HCT116 (cell line): Measurements from ENCODE around the gene CAMKMT. TPM values are rescaled to one million over a fixed set of nuclear protein-coding genes. Genes with fewer than 3 reads are reported as not detected.

Experiments
- ATAC-seq: fragments of 200-7000 bp; cut with Tn5 transposase; 2 replicates; pipeline ENCODE4 v1.9.1; 2020; ENCODE audit warnings: mild to moderate bottlenecking, moderate library complexity
- BruUV-seq: library from RNA; stranded (reverse); fragments of 400-500 nt; replicated peaks from 2 replicates; lab custom pipeline; 2021; lab: Mats Ljungman, UMichigan
- CTCF ChIA-PET: fragments of 300-600 bp; sonication (Branson Sonifier 250); formaldehyde crosslinking; loops from one replicate; lab custom pipeline; 2021; ENCODE audit warnings: antibody characterized with exemption; lab: Charles Lee
- POLR2A ChIA-PET: fragments of 300-600, 350-600 bp; sonication (Branson Sonifier 250); formaldehyde crosslinking; loops from one replicate; lab custom pipeline; 2021; ENCODE audit warnings: antibody characterized with exemption; lab: Charles Lee
- RAD21 ChIA-PET, 2 experiments: fragments of 300-600 bp; sonication (Branson Sonifier 250); formaldehyde crosslinking; loops; one replicate each; lab custom pipeline; 2023; ENCODE audit warnings: low total read pairs in 2 of 2; ENCODE audit not compliant: uncharacterized antibody in 2 of 2, unreplicated experiment in 2 of 2, low non-redundant PET in 1 of 2; lab: Charles Lee
- DNase-seq: peaks from one replicate; pipeline ENCODE4 v3.0.0-alpha.2; 2010; ENCODE audit warnings: low read depth, low spot score
- H2AFZ ChIP-seq: fragments of 200-600 bp; shearing (Covaris generic), sonication (generic); 2 replicates; pipeline ENCODE4 v1.6.1; 2017; ENCODE audit warnings: low read depth, mixed run types, mixed read lengths, antibody characterized with exemption, low read length; ENCODE audit not compliant: poor library complexity, severe bottlenecking
- H3K27ac ChIP-seq: 2 replicates; pipeline ENCODE4 v1.5.1; 2012; ENCODE audit warnings: low read depth, low read length
- H3K27me3 ChIP-seq: fragments of 200-600 bp; sonication (generic); 2 replicates; pipeline ENCODE4 v1.6.1; 2016; ENCODE audit warnings: mixed run types, low read length, mixed read lengths; ENCODE audit not compliant: insufficient read depth
- H3K36me3 ChIP-seq, 2 experiments: fragments of 200-500 bp in 1 of 2; fragments of 200-600 bp in 1 of 2; sonication (Bioruptor generic) in 1 of 2; sonication (generic) in 1 of 2; 2 replicates each; pipeline versions ENCODE4 v1.5.1 to v1.6.1; 2014 to 2016; ENCODE audit warnings: low read length in 2 of 2, inconsistent platforms in 1 of 2, mixed read lengths in 1 of 2, mixed run types in 1 of 2; ENCODE audit not compliant: insufficient read depth in 2 of 2, control insufficient read depth in 1 of 2
- H3K4me1 ChIP-seq, 2 experiments: fragments of 200-600 bp in 1 of 2; sonication (generic) in 1 of 2; 2 replicates each; pipeline versions ENCODE4 v1.5.1 to v1.6.1; 2012 to 2017; ENCODE audit warnings: low read length in 2 of 2, inconsistent platforms in 1 of 2, mild to moderate bottlenecking in 1 of 2, mixed read lengths in 1 of 2, mixed run types in 1 of 2, moderate library complexity in 1 of 2; ENCODE audit not compliant: insufficient read depth in 2 of 2, control insufficient read depth in 1 of 2
- H3K4me2 ChIP-seq: fragments of 200-600 bp; sonication (generic); 2 replicates; pipeline ENCODE4 v1.6.1; 2017; ENCODE audit warnings: mixed run types, low read length, mixed read lengths
- H3K4me3 ChIP-seq, 2 experiments: fragments of 200-600 bp in 1 of 2; sonication (generic) in 1 of 2; replicated peaks in 1 of 2; 2 replicates each; pipeline ENCODE4 v1.5.1; 2011 to 2016; ENCODE audit warnings: low read length in 2 of 2, control low read depth in 1 of 2, low read depth in 1 of 2, mild to moderate bottlenecking in 1 of 2, mixed read lengths in 1 of 2, mixed run types in 1 of 2
- H3K79me2 ChIP-seq: fragments of 200-600 bp; sonication (generic); 2 replicates; pipeline ENCODE4 v1.6.1; 2017; ENCODE audit warnings: mild to moderate bottlenecking, mixed run types, low read length, moderate library complexity, mixed read lengths; ENCODE audit not compliant: insufficient read depth
- H3K9ac ChIP-seq: fragments of 200-600 bp; sonication (generic); 2 replicates; pipeline ENCODE4 v1.6.1; 2016; ENCODE audit warnings: low read length, mixed read lengths
- H3K9me2 ChIP-seq: fragments of 200-600 bp; sonication (generic), shearing (Covaris generic); 2 replicates; pipeline ENCODE4 v1.6.1; 2017; ENCODE audit warnings: mixed run types, mild to moderate bottlenecking, moderate library complexity; ENCODE audit not compliant: insufficient read depth
- H3K9me3 ChIP-seq, 2 experiments: fragments of 200-500 bp in 1 of 2; fragments of 200-600 bp in 1 of 2; sonication (Bioruptor generic) in 1 of 2; sonication (generic) in 1 of 2; 2 replicates each; pipeline ENCODE4 v1.6.1; 2014 to 2017; ENCODE audit warnings: low read length in 2 of 2, mixed read lengths in 2 of 2, inconsistent platforms in 1 of 2, low read depth in 1 of 2, mild to moderate bottlenecking in 1 of 2, mixed run types in 1 of 2, moderate library complexity in 1 of 2; ENCODE audit not compliant: control insufficient read depth in 1 of 2, insufficient read depth in 1 of 2
- H4K20me1 ChIP-seq: fragments of 200-600 bp; sonication (generic), shearing (Covaris generic); 2 replicates; pipeline ENCODE4 v1.6.1; 2017; ENCODE audit warnings: mixed run types, mild to moderate bottlenecking, moderate library complexity; ENCODE audit not compliant: insufficient read depth
- CTCF ChIP-seq, 3 experiments: fragments of 200-600 bp in 1 of 3; sonication (generic) in 1 of 3; IDR thresholded peaks in 2 of 3; conservative IDR thresholded peaks in 1 of 3; 2 replicates each; pipeline ENCODE4 v1.5.1; 2012 to 2017; ENCODE audit warnings: low read depth in 2 of 3, low read length in 2 of 3, antibody characterized with exemption in 1 of 3, borderline replicate concordance in 1 of 3, control low read depth in 1 of 3, mild to moderate bottlenecking in 1 of 3, mixed read lengths in 1 of 3, mixed run types in 1 of 3, moderate library complexity in 1 of 3; ENCODE audit not compliant: insufficient read depth in 1 of 3
- RAD21 ChIP-seq: IDR thresholded peaks from 2 replicates; pipeline ENCODE4 v1.6.1; 2012; ENCODE audit warnings: low read depth, mild to moderate bottlenecking
- SIN3A ChIP-seq: IDR thresholded peaks from 2 replicates; pipeline ENCODE4 v1.6.1; 2012; ENCODE audit warnings: low read depth
- ZBTB33 ChIP-seq: IDR thresholded peaks from 2 replicates; pipeline ENCODE4 v1.6.1; 2011; ENCODE audit warnings: mild to moderate bottlenecking, low read length, moderate library complexity; ENCODE audit not compliant: insufficient replicate concordance; ENCODE audit errors: extremely low read depth
- intact Hi-C: fragments of 100-400 bp; cut with micrococcal nuclease; formaldehyde crosslinking; loops from 2 replicates; pipeline ENCODE4 v1.10.0; 2022
- total RNA-seq: library from RNA; stranded (reverse); gene quantifications from one replicate; pipeline ENCODE4 v1.2.1, GENCODE V29; 2021; ENCODE audit not compliant: unreplicated experiment

CAMKMT gene
- total RNA-seq, 1 experiment from 2014 or later, result 10.6 TPM

- H2AFZ ChIP-seq, result no peak overlapping the region
- no peaks in the 10 kb centered on the region for H3K79me2 ChIP-seq
- ChIA-PET CTCF (no interaction called here), RAD21 (no interaction called here), POLR2A (no interaction called here)
- TF ChIP-seq SIN3A, result no peak
- H3K4me3 ChIP-seq, result no peak overlapping the region
- H3K36me3 ChIP-seq, result no peaks in the 10 kb centered on the region
- H3K9ac ChIP-seq, result no peak overlapping the region
- intact Hi-C loops, result no loop called here
- ATAC-seq (no peak), DNase-seq (no peak)
- H3K4me1 ChIP-seq, result no peaks in the 10 kb centered on the region
- H3K27me3 ChIP-seq, result no peaks in the 10 kb centered on the region
- no peak overlapping the region for H3K27ac ChIP-seq
- no peaks in the 10 kb centered on the region for H3K9me2 ChIP-seq
- no peaks in the 10 kb centered on the region for H4K20me1 ChIP-seq
- H3K4me2 ChIP-seq, result no peak overlapping the region
- H3K9me3 ChIP-seq, result no peaks in the 10 kb centered on the region; a peak in 1 of 4 replicates
- BruUV-seq, result no TSS peak
Measured at GRCh38 chr2:44388877-44389276, 27.1 kb downstream of the CAMKMT start.

GRCh38 chr2:44389895-44390294 is 28.1 kb downstream of the CAMKMT start:
- Histone ChIP-seq H3K4me2 (no peak overlapping the region), H3K4me1 (no peaks in the 10 kb centered on the region), H3K27ac (no peak overlapping the region), H3K9me3 (no peaks in the 10 kb centered on the region; a peak in 1 of 4 replicates), H3K9ac (no peak overlapping the region), H3K36me3 (no peaks in the 10 kb centered on the region), H3K79me2 (no peaks in the 10 kb centered on the region), H2AFZ (no peak overlapping the region), H3K9me2 (no peaks in the 10 kb centered on the region), H3K27me3 (no peaks in the 10 kb centered on the region), H4K20me1 (no peaks in the 10 kb centered on the region), H3K4me3 (no peak overlapping the region)
- intact Hi-C loops, result loop anchor here (5.0 kb wide), 1 partner anchor 582 kb away; no protein-coding TSS in a partner anchor
- ChIA-PET RAD21 (no interaction called here), CTCF (interaction anchor here (0.9 to 2.0 kb wide), 3 partner anchors 10 to 565 kb away, joined by 3 to 8 read pairs (median 4); no protein-coding TSS in a partner anchor), POLR2A (no interaction called here)
- ATAC-seq (no peak), DNase-seq (no peak)
- BruUV-seq, result no TSS peak
- TF ChIP-seq CTCF (IDR thresholded peaks at IDR 0.05 in 2 of 3, conservative IDR thresholded peaks at IDR 0.05 in 1 of 3; ENCODE audit: borderline replicate concordance in 1 of 3, insufficient read depth in 1 of 3, low read depth in 2 of 3, low read length in 2 of 3) (peak; percentile 17 to 60 (median 22); a peak in 4 of 6 replicates), RAD21 (0 out of 2 replicates have a peak, but pooled peaks have one; percentile 11), ZBTB33 (no peak)
